GM21529 (cell line): ENCODE data around the gene ACAA2.

Experiments
- ATAC-seq: cut with Tn5 transposase; IDR thresholded peaks from one replicate; pipeline ENCODE4 v1.9.1; 2021; ENCODE audit not compliant: unreplicated experiment

The ACAA2 gene

GRCh38 chr18:49768051-49768391, 45.3 kb downstream of the ACAA2 start:
- ATAC-seq = no peak

GRCh38 chr18:49767111-49768050, 46.0 kb downstream of the ACAA2 start:
- no peak for ATAC-seq

- no peak for ATAC-seq
Observed at GRCh38 chr18:49766646-49767045, 46.7 kb downstream of the ACAA2 start.

GRCh38 chr18:49764032-49764431, 49.3 kb downstream of the ACAA2 start:
- no peak for ATAC-seq

GRCh38 chr18:49763590-49763989, 49.7 kb downstream of the ACAA2 start:
- no peak for ATAC-seq

- ATAC-seq = no peak
Observed at GRCh38 chr18:49762191-49763077, 50.9 kb downstream of the ACAA2 start.

GRCh38 chr18:49761771-49762170, 51.6 kb downstream of the ACAA2 start:
- ATAC-seq = no peak

GRCh38 chr18:49758263-49758610, 55.1 kb downstream of the ACAA2 start:
- ATAC-seq = no peak

GRCh38 chr18:49757513-49758262, 55.6 kb downstream of the ACAA2 start:
- ATAC-seq = no peak

GRCh38 chr18:49756671-49757362, 56.5 kb downstream of the ACAA2 start:
- no peak for ATAC-seq

GRCh38 chr18:49756135-49756534, 57.2 kb downstream of the ACAA2 start:
- no peak for ATAC-seq

- ATAC-seq = no peak
Observed at GRCh38 chr18:49755489-49755888, 57.8 kb downstream of the ACAA2 start.

- no peak for ATAC-seq
Observed at GRCh38 chr18:49754866-49755265, 58.5 kb downstream of the ACAA2 start.

GRCh38 chr18:49753643-49754042, 59.7 kb downstream of the ACAA2 start:
- ATAC-seq = no peak

- ATAC-seq = no peak
Observed at GRCh38 chr18:49752095-49752457, 61.3 kb downstream of the ACAA2 start.

- no peak for ATAC-seq
Observed at GRCh38 chr18:49751427-49752094, 61.8 kb downstream of the ACAA2 start.

- ATAC-seq = no peak
Observed at GRCh38 chr18:49749563-49749962, 63.8 kb downstream of the ACAA2 start.

GRCh38 chr18:49747876-49748275, 65.5 kb downstream of the ACAA2 start:
- ATAC-seq = no peak

GRCh38 chr18:49745045-49746014, 68.0 kb downstream of the ACAA2 start:
- no peak for ATAC-seq
